ENCODE results near the gene HSPD1. TPM values are rescaled to one million over a fixed set of nuclear protein-coding genes. Genes with fewer than 3 reads are reported as not detected.
A peak's percentile ranks its signal among the peaks of the same experiment; 100 is the strongest.

Gene HSPD1
- polyA plus RNA-seq, 1 donor from 2014 or later = 229 TPM

GRCh38 chr2:197538412-197538811 is 38.8 kb upstream of the HSPD1 start:
- Histone ChIP-seq H3K79me2 (replicated peaks; ENCODE audit: insufficient read depth, low read length) (peaks cover 13% of the 10 kb centered on the region), H4K20me1 (ENCODE audit: insufficient read depth) (no peaks in the 10 kb centered on the region), H2AFZ (ENCODE audit: low read depth, low read length) (no peak overlapping the region), H3K36me3 (ENCODE audit: insufficient read depth, low read length) (no peaks in the 10 kb centered on the region), H3F3A (ENCODE audit: insufficient read depth, low read length, poor library complexity, severe bottlenecking) (no peaks in the 10 kb centered on the region), H3K27ac (ENCODE audit: low read length) (no peak overlapping the region), H3K9ac (ENCODE audit: low read length) (no peak overlapping the region), H3K9me3 (ENCODE audit: low read length) (no peaks in the 10 kb centered on the region), H3K4me3 (ENCODE audit: low read length) (no peak overlapping the region), H3K27me3 (ENCODE audit: insufficient read depth, low read depth, low read length) (no peaks in the 10 kb centered on the region), H3K4me2 (ENCODE audit: low read length) (no peak overlapping the region), H3K9me2 (ENCODE audit: insufficient read depth, low read length) (no peaks in the 10 kb centered on the region)
- TF ChIP-seq CTCF (IDR thresholded peaks at IDR 0.05; ENCODE audit: poor library complexity, severe bottlenecking) = no peak

GRCh38 chr2:197517150-197517549 is 17.5 kb upstream of the HSPD1 start:
- Histone ChIP-seq H3K9me3 (ENCODE audit: low read length) (no peaks in the 10 kb centered on the region), H3K27me3 (ENCODE audit: insufficient read depth, low read depth, low read length) (no peaks in the 10 kb centered on the region), H3K79me2 (replicated peaks; ENCODE audit: insufficient read depth, low read length) (peaks cover 54% of the 10 kb centered on the region), H3K27ac (ENCODE audit: low read length) (peak overlapping the region; percentile 92), H3F3A (ENCODE audit: insufficient read depth, low read length, poor library complexity, severe bottlenecking) (peaks cover 3% of the 10 kb centered on the region), H3K36me3 (ENCODE audit: insufficient read depth, low read length) (no peaks in the 10 kb centered on the region), H3K4me2 (ENCODE audit: low read length) (peak overlapping the region; percentile 36), H4K20me1 (ENCODE audit: insufficient read depth) (no peaks in the 10 kb centered on the region), H3K4me3 (ENCODE audit: low read length) (peak overlapping the region; percentile 99), H2AFZ (ENCODE audit: low read depth, low read length) (no peak overlapping the region), H3K9me2 (ENCODE audit: insufficient read depth, low read length) (no peaks in the 10 kb centered on the region), H3K9ac (ENCODE audit: low read length) (peak overlapping the region; percentile 98)
- TF ChIP-seq CTCF (IDR thresholded peaks at IDR 0.05; ENCODE audit: poor library complexity, severe bottlenecking) (no peak), EZH2 (IDR thresholded peaks at IDR 0.05; ENCODE audit: borderline replicate concordance, insufficient read depth, low read length, poor library complexity, severe bottlenecking) (no peak), RAD21 (conservative IDR thresholded peaks at IDR 0.05) (no peak), SMC3 (conservative IDR thresholded peaks at IDR 0.05; ENCODE audit: poor library complexity) (no peak), MXI1 (conservative IDR thresholded peaks at IDR 0.05; ENCODE audit: poor library complexity, severe bottlenecking) (no peak), TAF1 (IDR thresholded peaks at IDR 0.05; ENCODE audit: low read depth) (no peak), EP300 (conservative IDR thresholded peaks at IDR 0.05; ENCODE audit: poor library complexity, severe bottlenecking) (no peak), POLR2AphosphoS5 (IDR thresholded peaks at IDR 0.05) (no peak), REST (IDR thresholded peaks at IDR 0.05; ENCODE audit: borderline replicate concordance) (no peak)

Measured in neural cell (in vitro differentiated cells).